ENCODE measurements around the gene FAM110D.
A peak's percentile ranks its signal among the peaks of the same experiment; 100 is the strongest.

The FAM110D gene

DNA sequence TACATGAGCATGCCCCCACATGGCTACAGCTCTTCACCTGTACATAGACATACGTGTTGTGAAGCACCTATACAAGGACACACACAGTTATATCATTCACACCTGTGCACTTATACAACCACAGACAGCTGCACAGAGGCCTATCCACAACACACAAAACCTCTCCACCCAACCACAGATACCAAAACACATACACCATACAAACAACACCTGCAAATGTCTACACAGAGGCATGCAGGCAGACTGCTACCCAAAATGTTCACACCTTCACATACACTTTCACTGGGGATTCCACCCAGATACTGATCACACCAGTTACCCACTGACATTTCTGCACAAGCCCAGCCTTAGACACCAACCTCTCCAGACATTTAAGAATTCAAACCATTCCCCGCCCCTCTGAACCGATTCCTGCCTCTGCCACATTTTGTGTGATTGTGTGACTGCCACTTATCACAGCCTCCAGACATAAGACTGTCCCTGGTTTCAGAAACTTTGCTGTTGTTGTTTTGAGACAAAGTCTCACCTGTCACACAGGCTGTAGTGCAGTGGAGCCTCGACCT lies 7.9 kb downstream of the FAM110D start:
- Mint-ChIP-seq H3K27me3 (peaks cover 4% of the 10 kb centered on the region), H3K9me3 (ENCODE audit: low read depth) (no peaks in the 10 kb centered on the region), H3K4me3 (no peak overlapping the region), H3K4me1 (ENCODE audit: low read depth) (peaks cover 17% of the 10 kb centered on the region), H3K27ac (no peak overlapping the region), H3K36me3 (no peaks in the 10 kb centered on the region)

DNA sequence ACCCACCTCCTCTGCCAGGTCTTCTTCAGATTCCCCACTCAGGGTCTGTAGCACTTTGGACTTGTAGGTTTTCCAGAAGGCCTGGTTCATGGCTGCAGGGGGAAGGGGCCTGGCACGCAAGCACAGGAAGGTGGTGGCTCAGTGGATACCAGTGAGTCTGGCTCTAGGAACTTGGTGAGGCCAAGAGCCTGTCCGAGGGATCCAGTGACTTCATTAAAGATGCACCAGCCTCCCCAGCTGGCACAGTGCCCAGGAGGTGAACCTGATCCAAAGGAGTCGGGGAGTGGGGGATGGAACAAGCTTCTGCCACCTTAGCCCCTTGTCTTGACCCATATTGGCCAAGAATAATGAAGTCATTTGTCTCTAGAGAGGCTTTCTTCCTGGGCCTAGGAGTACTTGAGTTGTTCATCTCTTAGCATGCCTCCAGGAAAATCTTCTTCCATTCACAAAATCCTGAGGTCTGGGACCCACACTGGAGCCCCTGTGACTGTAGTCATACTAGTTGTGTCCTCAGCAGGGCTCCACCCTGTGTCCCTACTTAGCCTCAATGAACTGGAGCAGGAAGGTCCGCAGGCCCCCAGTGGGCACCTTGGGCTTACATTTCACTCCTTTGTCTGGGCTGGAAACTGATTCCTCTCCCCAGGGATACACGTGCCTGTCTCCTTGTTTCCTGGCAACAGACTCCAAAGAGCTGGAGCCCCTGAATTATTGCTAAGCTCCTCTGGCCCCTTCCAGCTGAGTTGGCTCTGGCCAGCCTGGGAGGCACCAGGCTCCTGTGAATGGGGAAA lies 9.7 kb downstream of the FAM110D start, which contains the start of gene C1orf232:
TSS of gene C1orf232 (minus strand) at position 554 of the 788 bp plus-strand sequence. CDS start at position 90, 464 bp downstream.
- H3K36me3 Mint-ChIP-seq, result no peaks in the 10 kb centered on the region
- peak within 1 kb of the TSS; percentile 95 for H3K4me3 Mint-ChIP-seq
- no peaks in the 10 kb centered on the region for H3K9me3 Mint-ChIP-seq (ENCODE audit: low read depth)
- peaks cover 12% of the 10 kb centered on the region for H3K4me1 Mint-ChIP-seq (ENCODE audit: low read depth)
- no peaks in the 10 kb centered on the region for H3K27me3 Mint-ChIP-seq
- H3K27ac Mint-ChIP-seq, result peak within 1 kb of the TSS; percentile 84

DNA sequence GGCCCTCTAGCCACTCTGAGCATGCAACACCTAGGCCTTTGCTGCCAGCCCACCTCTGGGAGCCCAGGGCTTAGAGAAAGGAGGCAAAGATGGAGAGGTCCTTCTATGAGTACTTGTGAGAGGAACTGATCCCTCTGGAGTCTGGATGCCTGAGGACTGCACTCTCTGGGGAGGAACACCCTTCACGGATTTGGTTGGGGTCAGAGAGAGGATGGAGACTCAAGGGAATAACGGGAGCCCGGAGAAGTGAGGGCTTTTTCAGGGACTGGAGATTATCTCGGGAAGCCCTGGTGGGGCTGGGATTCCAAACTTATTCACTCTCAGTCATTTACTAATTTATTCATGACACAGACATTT lies 10.3 kb downstream of the FAM110D start:
- Mint-ChIP-seq H3K36me3 (no peaks in the 10 kb centered on the region), H3K27ac (peak overlapping the region; percentile 68), H3K9me3 (ENCODE audit: low read depth) (no peaks in the 10 kb centered on the region), H3K27me3 (no peaks in the 10 kb centered on the region), H3K4me3 (peak overlapping the region; percentile 95), H3K4me1 (ENCODE audit: low read depth) (peaks cover 8% of the 10 kb centered on the region)

DNA sequence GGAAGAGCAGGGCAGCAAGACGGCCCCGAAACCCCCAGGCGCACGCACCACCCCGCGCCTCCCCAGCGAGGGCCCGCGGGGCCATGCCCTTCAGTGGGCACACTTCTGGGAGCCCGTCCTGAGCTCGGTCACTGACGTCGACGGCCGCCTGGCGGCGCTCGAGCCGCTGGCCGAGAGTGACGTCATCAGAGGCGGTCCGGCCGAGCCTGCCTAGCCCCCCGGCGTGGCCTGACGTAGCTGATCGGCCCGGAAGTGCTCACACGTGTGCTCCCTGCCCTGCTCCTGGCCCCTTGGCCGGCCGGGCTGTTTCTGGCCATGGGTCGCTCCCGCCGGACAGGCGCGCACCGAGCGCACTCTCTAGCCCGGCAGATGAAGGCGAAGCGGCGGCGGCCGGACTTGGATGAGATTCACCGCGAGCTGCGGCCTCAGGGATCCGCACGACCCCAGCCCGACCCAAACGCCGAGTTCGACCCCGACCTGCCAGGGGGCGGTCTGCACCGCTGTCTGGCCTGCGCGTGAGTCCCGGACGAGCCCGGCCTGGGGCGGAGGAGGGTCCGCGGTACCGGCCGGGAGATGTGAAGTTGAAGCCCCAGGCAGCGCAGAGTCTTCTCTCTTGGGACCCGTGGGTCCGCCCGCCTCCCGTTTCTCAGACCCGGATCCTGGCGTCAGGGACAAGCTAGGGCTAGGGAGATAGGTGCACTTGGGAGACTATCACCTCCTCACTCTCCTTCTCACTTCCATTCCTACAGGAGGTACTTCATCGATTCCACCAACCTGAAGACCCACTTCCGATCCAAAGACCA lies 11.0 kb downstream of the FAM110D start, which contains the start of gene ZNF593:
TSS of gene ZNF593 (plus strand) at position 240 of the 803 bp plus-strand sequence. CDS start at position 316, 76 bp downstream.
- Mint-ChIP-seq H3K9me3 (ENCODE audit: low read depth) (no peaks in the 10 kb centered on the region), H3K4me3 (peak within 1 kb of the TSS; percentile 95), H3K27me3 (no peaks in the 10 kb centered on the region), H3K4me1 (ENCODE audit: low read depth) (peaks cover 7% of the 10 kb centered on the region), H3K27ac (peak within 1 kb of the TSS; percentile 84), H3K36me3 (no peaks in the 10 kb centered on the region)

DNA sequence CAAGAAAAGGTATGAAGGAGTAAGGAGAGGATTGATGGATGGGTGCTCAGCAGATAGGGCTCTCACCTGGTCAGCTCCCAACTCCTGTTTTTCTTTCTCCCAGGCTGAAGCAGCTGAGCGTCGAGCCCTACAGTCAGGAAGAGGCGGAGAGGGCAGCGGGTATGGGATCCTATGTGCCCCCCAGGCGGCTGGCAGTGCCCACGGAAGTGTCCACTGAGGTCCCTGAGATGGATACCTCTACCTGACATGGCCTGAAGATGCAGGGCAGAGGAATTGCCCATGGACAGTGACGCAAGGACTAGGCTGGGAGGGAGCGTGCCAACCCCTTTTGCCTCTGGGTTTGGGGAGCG lies 11.6 kb downstream of the FAM110D start:
- no peaks in the 10 kb centered on the region for H3K27me3 Mint-ChIP-seq
- H3K27ac Mint-ChIP-seq, result peak overlapping the region; percentile 84
- peak overlapping the region; percentile 95 for H3K4me3 Mint-ChIP-seq
- no peaks in the 10 kb centered on the region for H3K9me3 Mint-ChIP-seq (ENCODE audit: low read depth)
- H3K36me3 Mint-ChIP-seq, result no peaks in the 10 kb centered on the region
- H3K4me1 Mint-ChIP-seq (ENCODE audit: low read depth), result peaks cover 7% of the 10 kb centered on the region

DNA sequence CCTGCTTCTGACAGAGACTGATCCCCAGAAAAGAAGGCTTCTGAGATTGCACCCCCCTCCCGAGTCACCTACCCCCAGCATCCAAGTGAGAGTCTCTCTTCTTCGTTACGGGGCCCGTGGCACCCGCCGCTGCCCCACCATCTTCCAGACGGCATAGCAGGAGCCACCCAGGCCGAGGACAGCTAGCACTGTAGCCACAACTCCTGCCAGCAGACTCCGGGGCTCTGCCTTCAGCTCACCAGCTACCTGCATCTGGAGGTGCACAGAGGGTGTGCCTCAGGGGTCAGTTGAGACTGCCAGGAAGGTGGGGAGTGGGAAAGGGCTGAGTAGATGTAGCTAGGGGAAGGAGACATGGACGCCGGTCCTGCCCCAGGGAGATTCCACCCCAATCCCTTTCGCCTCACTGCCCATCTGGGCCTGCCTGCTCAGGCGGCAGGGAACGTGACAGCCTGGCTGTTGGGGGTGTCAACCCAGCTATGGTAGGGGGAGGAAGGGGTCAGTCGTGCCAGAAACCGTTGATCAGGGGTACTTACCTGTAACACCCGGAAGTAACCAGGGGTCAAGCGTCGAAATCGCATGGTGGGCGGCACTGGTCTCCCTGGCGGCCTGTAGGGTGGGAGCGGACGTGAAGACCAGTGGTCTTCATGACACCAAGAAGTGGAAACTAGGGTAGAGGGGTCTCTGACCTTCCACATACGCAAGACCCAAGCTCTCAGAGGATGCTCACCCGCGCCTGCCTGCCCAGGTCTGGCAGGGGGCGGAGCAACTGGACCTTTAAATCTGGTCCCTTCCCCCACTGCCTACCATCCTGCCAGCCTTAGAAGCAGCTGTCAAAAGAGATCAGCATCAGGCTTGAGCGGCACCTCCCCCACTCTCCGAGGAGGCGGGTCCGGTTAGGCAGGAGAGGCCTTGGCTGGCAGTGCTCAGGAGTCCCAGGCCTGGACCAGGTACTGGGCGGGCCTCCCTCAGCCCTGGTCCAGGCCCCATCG lies 12.5 kb downstream of the FAM110D start, which contains the start of gene ZNF593OS:
TSS of gene ZNF593OS (minus strand) at position 749 of the 989 bp plus-strand sequence. CDS start at position 578, 171 bp downstream.
- peak within 1 kb of the TSS; percentile 95 for H3K4me3 Mint-ChIP-seq
- H3K4me1 Mint-ChIP-seq (ENCODE audit: low read depth), result peaks cover 7% of the 10 kb centered on the region
- no peak within 1 kb of the TSS for H3K27ac Mint-ChIP-seq
- H3K27me3 Mint-ChIP-seq, result no peaks in the 10 kb centered on the region
- no peaks in the 10 kb centered on the region for H3K36me3 Mint-ChIP-seq
- no peaks in the 10 kb centered on the region for H3K9me3 Mint-ChIP-seq (ENCODE audit: low read depth)

DNA sequence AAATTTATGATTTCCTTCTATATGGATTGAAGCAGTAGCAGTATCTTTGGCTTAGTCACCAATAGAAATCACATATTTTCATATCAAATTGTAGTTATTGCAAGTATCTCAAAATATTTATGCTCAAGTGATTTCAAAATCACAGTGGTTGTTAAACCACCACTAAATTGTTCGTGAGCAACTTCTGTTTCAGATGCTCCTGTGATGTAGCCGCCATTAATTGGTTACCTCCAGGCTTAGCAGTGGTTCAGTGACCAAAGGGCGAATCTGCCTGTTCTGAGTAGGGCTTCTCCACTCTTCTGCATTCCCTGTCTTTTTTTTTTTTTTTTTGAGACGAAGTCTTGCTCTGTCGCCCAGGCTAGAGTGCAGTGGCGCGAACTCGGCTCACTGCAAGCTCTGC lies 16.5 kb downstream of the FAM110D start:
- Mint-ChIP-seq H3K27ac (no peak overlapping the region), H3K4me1 (ENCODE audit: low read depth) (peaks cover 5% of the 10 kb centered on the region), H3K9me3 (ENCODE audit: low read depth) (no peaks in the 10 kb centered on the region), H3K4me3 (no peak overlapping the region), H3K27me3 (no peaks in the 10 kb centered on the region), H3K36me3 (no peaks in the 10 kb centered on the region)

DNA sequence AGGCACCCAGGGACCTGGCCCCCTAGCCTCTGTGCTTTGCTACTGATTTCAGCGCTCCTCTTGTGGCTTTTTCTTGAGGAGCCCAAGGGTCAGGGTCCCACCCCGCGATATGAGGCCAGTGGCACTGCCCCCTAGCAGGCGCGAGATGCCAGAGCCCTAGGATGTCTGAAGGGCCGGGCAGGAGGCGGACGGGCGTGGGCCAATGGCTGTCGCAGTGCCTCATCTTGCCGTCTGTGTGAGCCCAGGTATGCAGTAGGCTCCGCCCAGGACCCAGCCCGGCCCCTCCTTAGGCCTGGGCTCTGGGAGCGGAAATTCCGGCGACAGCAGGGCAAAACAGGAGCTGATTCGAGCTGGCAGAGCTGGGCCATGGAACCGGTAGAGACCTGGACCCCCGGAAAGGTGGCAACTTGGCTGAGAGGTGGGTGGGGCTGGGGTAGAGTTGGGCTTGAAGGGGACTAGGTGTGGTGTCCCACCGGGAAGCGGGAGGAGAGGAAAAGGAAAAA lies 18.4 kb downstream of the FAM110D start, which contains the start of gene CNKSR1:
TSS of gene CNKSR1 (plus strand) at position 310 of the 503 bp plus-strand sequence. CDS start at position 367, 57 bp downstream.
- Mint-ChIP-seq H3K4me1 (ENCODE audit: low read depth) (peaks cover 4% of the 10 kb centered on the region), H3K36me3 (no peaks in the 10 kb centered on the region), H3K4me3 (peak within 1 kb of the TSS; percentile 60), H3K9me3 (ENCODE audit: low read depth) (no peaks in the 10 kb centered on the region), H3K27ac (no peak within 1 kb of the TSS), H3K27me3 (no peaks in the 10 kb centered on the region)

DNA sequence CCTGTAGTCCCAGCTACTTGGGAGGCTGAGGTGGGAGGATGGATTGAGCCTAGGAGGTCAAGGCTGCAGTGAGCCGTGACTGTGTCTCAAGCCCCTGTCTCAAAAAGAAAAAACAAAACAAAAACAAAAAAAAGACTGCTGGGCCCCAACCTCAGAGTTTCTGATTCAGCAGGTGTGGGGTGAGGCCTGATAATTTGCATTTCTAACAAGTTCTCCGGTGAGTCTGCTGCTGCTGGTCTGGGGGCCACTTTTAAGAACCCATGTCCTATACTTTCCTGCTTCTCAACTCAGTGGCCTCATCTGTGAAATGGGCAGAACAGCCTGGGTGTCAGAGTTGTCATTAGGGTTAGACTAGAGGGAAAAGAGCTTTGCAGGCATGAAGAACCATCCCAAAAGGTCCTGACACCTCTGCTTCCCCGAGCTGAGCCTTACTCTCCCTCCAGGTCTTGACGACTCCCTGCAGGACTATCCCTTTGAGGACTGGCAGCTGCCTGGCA lies 21.2 kb downstream of the FAM110D start:
- Mint-ChIP-seq H3K4me3 (no peak overlapping the region), H3K27ac (no peak overlapping the region), H3K36me3 (no peaks in the 10 kb centered on the region), H3K9me3 (ENCODE audit: low read depth) (no peaks in the 10 kb centered on the region), H3K4me1 (ENCODE audit: low read depth) (peaks cover 4% of the 10 kb centered on the region), H3K27me3 (no peaks in the 10 kb centered on the region)

DNA sequence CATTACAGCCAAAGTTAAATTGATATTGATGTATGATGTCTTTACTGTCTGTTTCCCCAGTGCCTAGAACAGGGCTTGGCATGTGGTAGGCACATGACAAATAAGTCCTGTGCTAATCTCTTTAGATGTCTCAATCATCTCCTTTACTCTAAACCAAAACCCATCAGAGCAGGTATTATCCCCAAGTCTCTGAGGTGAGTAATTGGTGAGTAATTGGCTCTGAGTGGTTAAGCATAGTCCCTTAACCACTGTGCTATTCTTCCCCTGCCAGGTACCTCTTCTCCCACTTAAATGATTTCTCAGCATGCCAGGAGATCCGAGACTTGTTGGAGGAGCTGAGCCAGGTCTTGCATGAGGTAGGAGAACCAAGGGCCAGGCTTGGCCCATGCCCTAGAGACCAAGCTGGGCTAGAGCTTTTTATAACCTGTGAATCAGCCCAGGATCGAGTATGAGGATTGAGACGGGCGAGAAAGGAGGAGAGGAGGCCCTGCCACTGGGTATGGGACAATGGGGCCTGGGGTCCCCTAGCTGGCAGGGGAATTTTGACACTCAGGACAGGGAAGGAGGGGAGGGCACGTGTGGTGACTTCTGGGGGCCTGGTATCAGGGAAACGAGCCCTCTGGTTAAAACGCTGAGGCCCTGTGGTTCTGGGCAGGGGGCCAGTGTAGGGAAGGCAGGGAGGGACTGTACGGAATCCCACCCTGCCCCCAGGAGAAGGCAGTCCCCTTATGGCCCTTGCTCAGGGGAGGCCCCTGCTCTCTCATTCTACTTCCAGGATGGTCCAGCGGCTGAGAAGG lies 22.9 kb downstream of the FAM110D start:
- no peak overlapping the region for H3K4me3 Mint-ChIP-seq
- H3K27ac Mint-ChIP-seq, result no peak overlapping the region
- H3K36me3 Mint-ChIP-seq, result peaks cover 2% of the 10 kb centered on the region
- H3K4me1 Mint-ChIP-seq (ENCODE audit: low read depth), result peaks cover 4% of the 10 kb centered on the region
- no peaks in the 10 kb centered on the region for H3K9me3 Mint-ChIP-seq (ENCODE audit: low read depth)
- H3K27me3 Mint-ChIP-seq, result no peaks in the 10 kb centered on the region

DNA sequence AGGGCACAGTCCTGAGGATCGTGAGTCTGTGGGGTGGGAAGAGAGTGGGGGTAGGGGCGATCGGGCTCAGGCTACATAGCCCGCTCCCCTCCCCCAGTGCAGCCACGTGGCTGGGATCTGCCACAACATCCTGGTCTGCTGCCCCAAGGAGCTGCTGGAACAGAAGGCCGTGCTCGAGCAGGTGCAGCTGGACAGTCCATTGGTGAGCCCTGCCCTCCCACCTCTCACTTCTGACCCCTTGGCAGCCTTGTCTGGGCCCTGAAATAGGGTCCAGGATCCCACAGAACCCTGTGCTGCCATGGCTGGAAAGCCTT lies 23.5 kb downstream of the FAM110D start:
- no peaks in the 10 kb centered on the region for H3K9me3 Mint-ChIP-seq (ENCODE audit: low read depth)
- H3K4me3 Mint-ChIP-seq, result no peak overlapping the region
- H3K4me1 Mint-ChIP-seq (ENCODE audit: low read depth), result peaks cover 4% of the 10 kb centered on the region
- peaks cover 2% of the 10 kb centered on the region for H3K36me3 Mint-ChIP-seq
- H3K27ac Mint-ChIP-seq, result no peak overlapping the region
- H3K27me3 Mint-ChIP-seq, result no peaks in the 10 kb centered on the region

DNA sequence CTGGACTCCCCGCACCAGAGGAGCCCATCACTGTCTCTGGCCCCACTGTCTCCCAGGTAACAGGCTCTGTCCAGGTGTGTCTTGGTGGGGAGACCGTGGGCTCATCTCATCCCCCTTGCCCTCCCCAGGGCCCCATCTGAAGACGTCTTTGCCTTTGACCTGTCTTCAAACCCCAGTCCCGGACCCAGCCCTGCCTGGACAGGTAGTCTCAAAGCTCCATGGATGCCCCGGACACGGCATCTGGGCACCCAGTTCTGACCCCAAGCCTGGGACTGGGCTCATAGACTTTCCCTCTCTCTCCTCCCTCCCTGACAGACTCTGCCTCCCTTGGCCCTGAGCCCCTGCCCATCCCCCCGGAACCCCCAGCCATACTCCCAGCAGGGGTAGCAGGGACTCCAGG lies 25.2 kb downstream of the FAM110D start:
- no peaks in the 10 kb centered on the region for H3K9me3 Mint-ChIP-seq (ENCODE audit: low read depth)
- no peak overlapping the region for H3K27ac Mint-ChIP-seq
- H3K27me3 Mint-ChIP-seq, result no peaks in the 10 kb centered on the region
- H3K4me3 Mint-ChIP-seq, result no peak overlapping the region
- H3K36me3 Mint-ChIP-seq, result peaks cover 2% of the 10 kb centered on the region
- H3K4me1 Mint-ChIP-seq (ENCODE audit: low read depth), result peaks cover 4% of the 10 kb centered on the region

DNA sequence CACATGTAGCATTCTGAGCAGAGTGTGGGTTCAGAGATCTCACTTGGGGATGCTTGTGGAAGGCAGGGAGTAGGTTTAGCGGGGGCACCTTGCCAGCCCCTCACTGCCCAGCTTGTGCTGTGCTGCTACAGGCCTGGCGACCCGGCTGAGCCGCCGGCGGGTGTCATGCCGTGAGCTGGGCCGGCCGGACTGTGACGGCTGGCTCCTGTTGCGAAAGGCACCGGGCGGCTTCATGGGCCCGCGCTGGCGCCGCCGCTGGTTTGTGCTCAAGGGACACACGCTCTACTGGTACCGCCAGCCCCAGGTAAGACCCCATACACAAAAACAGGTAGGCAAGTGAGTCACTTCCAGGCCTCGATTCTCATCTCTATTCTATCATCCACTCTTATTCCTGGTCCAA lies 26.0 kb downstream of the FAM110D start:
- Mint-ChIP-seq H3K9me3 (ENCODE audit: low read depth) (no peaks in the 10 kb centered on the region), H3K27ac (no peak overlapping the region), H3K27me3 (no peaks in the 10 kb centered on the region), H3K36me3 (peaks cover 5% of the 10 kb centered on the region), H3K4me3 (no peak overlapping the region), H3K4me1 (ENCODE audit: low read depth) (peaks cover 4% of the 10 kb centered on the region)

Data from activated naive CD8-positive, alpha-beta T cell (primary cell).